HTERT RPE-1 (cell line): Measurements from ENCODE around the gene OR6C6.
"Not testable (repeated sequence)": the region's sequence is repeated elsewhere in the genome, so short reads cannot be mapped to it uniquely, and the experiment has no call there.

Experiments used
- in situ Hi-C: fragments of 300-500 bp; cut with MboI; formaldehyde crosslinking; loops from 4 replicates; pipeline ENCODE4 v1.14.3; 2020; ENCODE audit warnings: low sequenced_read_pairs

The OR6C6 gene

DNA sequence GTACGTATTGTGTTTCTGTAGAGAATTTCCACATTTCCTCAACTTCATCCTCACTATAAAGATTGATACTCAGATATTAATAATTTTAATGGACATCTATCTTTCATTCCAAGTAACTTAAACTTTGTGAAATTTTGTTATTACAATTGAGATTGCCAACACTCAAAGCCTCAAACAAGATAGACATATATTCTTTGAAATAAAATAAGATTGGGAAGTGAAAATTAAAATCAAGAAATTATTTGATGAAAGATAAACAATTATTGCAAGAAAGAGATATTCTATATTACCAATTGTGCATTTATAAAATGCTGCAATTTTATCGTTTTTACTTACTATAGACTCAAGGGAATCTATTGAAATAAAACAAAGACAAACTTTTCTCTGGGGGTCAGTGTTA lies at the start of gene OR6C6:
Gene OR6C6 (minus strand): TSS at position 101 of the 400 bp plus-strand sequence. CDS start 1,337 bp downstream, outside the sequence.
- in situ Hi-C loops: no loop called here

GRCh38 chr12:55336002-55336401 lies 39.6 kb upstream of the OR6C6 start:
- in situ Hi-C loops: no loop called here

- in situ Hi-C loops: no loop called here
Observed at GRCh38 chr12:55330446-55330845, 34.1 kb upstream of the OR6C6 start, which contains the start of gene OR6C3. Gene OR6C3 (plus strand): TSS chr12:55330746. CDS start chr12:55331701, 955 bp downstream.

- in situ Hi-C loops: not testable (repeated sequence)
Observed at GRCh38 chr12:55325801-55326200, 29.4 kb upstream of the OR6C6 start.

- in situ Hi-C loops: no loop called here
Observed at GRCh38 chr12:55320201-55320600, 23.8 kb upstream of the OR6C6 start.

- in situ Hi-C loops: no loop called here
Observed at GRCh38 chr12:55314043-55314442, 17.7 kb upstream of the OR6C6 start, which contains the start of gene OR6C1. Gene OR6C1 (plus strand): TSS chr12:55314343. CDS start chr12:55320600, 6,257 bp downstream.

DNA sequence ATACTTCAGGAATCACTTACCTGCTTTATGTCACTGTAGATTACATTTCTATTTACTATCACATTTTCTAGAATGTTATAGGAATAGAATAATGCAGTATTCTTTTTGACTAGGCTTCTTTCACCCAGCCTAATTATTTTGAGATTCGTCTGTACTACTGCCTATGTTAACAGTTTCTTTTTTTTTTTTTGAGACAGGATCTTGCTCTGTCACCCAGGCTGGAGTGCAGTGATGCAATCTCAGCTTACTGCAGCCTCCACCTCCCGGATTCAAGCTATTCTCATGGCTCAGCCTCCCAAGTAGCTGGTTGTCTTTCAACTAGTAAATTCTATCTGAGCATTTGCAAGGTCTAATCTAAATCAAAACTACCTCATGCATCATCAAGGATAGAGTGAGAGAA lies 6.4 kb downstream of the OR6C6 start:
- in situ Hi-C loops: no loop called here

- in situ Hi-C loops: no loop called here
Observed at GRCh38 chr12:55280991-55281390, 15.4 kb downstream of the OR6C6 start.

DNA sequence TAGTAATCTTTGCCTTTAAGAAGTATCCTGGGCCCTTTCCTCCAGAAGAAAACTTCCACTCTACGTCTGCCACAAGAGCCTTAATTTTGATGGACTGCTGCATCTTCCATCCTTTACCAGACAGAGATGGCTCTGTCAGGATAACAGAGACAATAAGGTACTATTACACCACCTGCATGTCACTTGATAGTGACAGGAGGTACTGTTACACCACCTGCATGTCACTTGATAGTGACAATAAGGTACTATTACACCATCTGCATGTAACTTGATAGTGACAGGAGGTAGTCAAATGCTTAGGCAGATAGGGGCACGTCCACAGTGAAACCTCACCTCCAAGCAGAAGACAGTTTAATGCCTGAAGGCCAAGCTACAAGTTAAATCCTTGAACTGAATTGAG lies 38.1 kb downstream of the OR6C6 start:
- in situ Hi-C loops: no loop called here

GRCh38 chr12:55256831-55257230 lies 39.5 kb downstream of the OR6C6 start:
- in situ Hi-C loops: no loop called here

DNA sequence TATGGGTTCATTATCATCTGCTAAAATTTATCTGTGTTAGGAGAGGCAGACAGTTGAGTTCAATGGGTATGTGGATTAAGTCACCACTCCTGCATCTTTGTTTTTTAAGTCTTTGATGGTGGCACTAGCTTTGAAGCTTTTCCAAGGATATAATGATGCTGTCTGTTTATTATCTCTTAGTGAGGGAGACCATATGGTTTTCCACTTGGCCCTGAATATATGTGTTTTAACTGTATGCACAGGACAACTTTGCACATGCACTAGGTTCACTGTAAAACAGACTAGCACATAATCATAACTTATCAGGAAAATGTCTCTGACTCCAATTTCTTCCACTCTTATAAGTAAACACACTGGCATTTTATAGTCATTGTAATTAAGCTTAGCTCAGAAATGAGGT lies 43.1 kb downstream of the OR6C6 start:
- in situ Hi-C loops: no loop called here

DNA sequence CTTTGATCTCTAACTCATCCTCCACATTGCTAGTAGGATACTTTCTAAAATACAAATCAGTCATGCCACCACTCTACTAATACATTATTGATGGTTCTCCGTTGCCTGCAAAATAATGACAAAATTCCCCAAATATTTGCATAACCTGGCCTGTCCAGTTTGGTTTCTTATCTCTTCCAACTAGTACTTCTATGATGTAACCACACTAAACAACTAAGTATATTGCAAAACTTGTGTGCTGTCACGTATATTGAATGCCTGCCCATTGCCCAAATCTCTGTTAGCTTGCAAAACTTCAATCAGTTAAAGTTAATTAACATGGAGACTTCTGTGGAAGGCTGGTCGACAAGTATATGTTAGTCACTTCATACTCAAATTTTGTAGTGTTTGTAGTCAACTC lies 45.4 kb downstream of the OR6C6 start:
- in situ Hi-C loops: no loop called here

DNA sequence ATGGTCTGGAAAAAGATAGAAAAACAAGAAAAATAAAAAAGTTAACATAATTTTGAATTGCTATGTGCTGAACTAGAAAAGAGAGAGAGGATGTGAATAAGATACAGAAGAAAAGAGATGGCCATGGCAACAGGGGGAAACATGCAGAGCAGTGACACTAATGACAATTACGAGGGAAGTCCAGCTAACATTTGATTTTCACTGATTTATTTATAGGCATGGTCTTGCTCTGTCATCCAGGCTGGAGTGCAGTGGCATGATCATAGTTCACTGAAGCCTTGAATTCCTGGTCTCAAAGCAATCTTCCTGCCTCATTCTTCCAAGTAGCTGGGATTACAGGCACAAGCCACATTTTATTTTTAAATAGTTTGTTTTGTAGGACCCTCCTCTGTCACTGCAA lies 50.2 kb downstream of the OR6C6 start:
- in situ Hi-C loops: no loop called here

- in situ Hi-C loops: no loop called here
Observed at GRCh38 chr12:55244309-55244708, 52.1 kb downstream of the OR6C6 start, which contains the start of gene OR6C74. Gene OR6C74 (plus strand): TSS chr12:55244609. CDS start chr12:55247288, 2,679 bp downstream.
